Endodermal cell (in vitro differentiated cells): ENCODE data around the gene CNTNAP5. TPM values are rescaled to one million over a fixed set of nuclear protein-coding genes. Genes with fewer than 3 reads are reported as not detected.

ENCODE experiments used
- DNase-seq: peaks from one replicate; pipeline ENCODE4 v3.0.0-alpha.2; 2017
- H3K27ac ChIP-seq: 2 replicates; pipeline ENCODE4 v1.5.1; 2013; ENCODE audit warnings: mild to moderate bottlenecking, low read depth, low read length, moderate library complexity
- H3K27me3 ChIP-seq: 2 replicates; pipeline ENCODE4 v1.6.1; 2013; ENCODE audit warnings: mild to moderate bottlenecking, low read length, moderate library complexity; ENCODE audit not compliant: insufficient read depth, control insufficient read depth, poor library complexity, severe bottlenecking
- H3K36me3 ChIP-seq: 2 replicates; pipeline ENCODE4 v1.7.0; 2013; ENCODE audit warnings: mild to moderate bottlenecking, low read length, moderate library complexity; ENCODE audit not compliant: control insufficient read depth, insufficient read depth
- H3K4me1 ChIP-seq: one replicate; pipeline ENCODE4 v1.7.0; 2013; ENCODE audit warnings: low read length; ENCODE audit not compliant: control insufficient read depth, insufficient read depth
- H3K4me3 ChIP-seq: 2 replicates; pipeline ENCODE4 v1.5.1; 2013; ENCODE audit warnings: mild to moderate bottlenecking, low read length, moderate library complexity
- H3K9ac ChIP-seq: 2 replicates; pipeline ENCODE4 v1.6.1; 2013; ENCODE audit warnings: mild to moderate bottlenecking, low read length, moderate library complexity; ENCODE audit not compliant: poor library complexity, severe bottlenecking; ENCODE audit errors: extremely low read depth
- H3K9me3 ChIP-seq: 2 replicates; pipeline ENCODE4 v1.6.1; 2013; ENCODE audit warnings: mild to moderate bottlenecking, low read length, moderate library complexity; ENCODE audit not compliant: control insufficient read depth
- H3K27ac Mint-ChIP-seq: 2 replicates; pipeline ENCODE4 v1.8.0; 2020; ENCODE audit warnings: mixed read lengths
- H3K27me3 Mint-ChIP-seq: 2 replicates; pipeline ENCODE4 v1.8.0; 2021; ENCODE audit warnings: mild to moderate bottlenecking, mixed read lengths; ENCODE audit not compliant: insufficient read depth
- H3K36me3 Mint-ChIP-seq: 2 replicates; pipeline ENCODE4 v1.8.0; 2020; ENCODE audit warnings: low read depth, mixed read lengths
- H3K4me1 Mint-ChIP-seq: 2 replicates; pipeline ENCODE4 v1.8.0; 2020; ENCODE audit warnings: mixed read lengths
- H3K4me3 Mint-ChIP-seq: 2 replicates; pipeline ENCODE4 v1.8.0; 2020; ENCODE audit warnings: mild to moderate bottlenecking, moderate library complexity, mixed read lengths
- H3K9me3 Mint-ChIP-seq: 2 replicates; pipeline ENCODE4 v1.8.0; 2020; ENCODE audit warnings: mild to moderate bottlenecking, mixed read lengths
- WGBS, 2 experiments: methylation state at CpG; one replicate each; pipeline versions ENCODE4 v1.1.5 to v1.1.7; 2013; ENCODE audit warnings: missing lambda C conversion rate in 2 of 2, mixed read lengths in 1 of 2; ENCODE audit not compliant: insufficient coverage in 1 of 2, insufficient read length in 1 of 2; 5-methylcytosine and 5-hydroxymethylcytosine counted together
- total RNA-seq, 2 donors: library from RNA; stranded (reverse); fragmentation: NEBNext Ultra II Directional in 1 of 2; extraction: Animal tissue kit (Norgen Biotek cat#: 25700) in 1 of 2; gene quantifications; 2 replicates in 1 of 2; 3 replicates in 1 of 2; pipeline ENCODE4 v1.2.1, GENCODE V29; 2021
- TF ChIP-seq, protein P1 (sequence below): fragments of 200-600 bp; sonication (generic); conservative IDR thresholded peaks from 2 replicates; pipeline ENCODE4 v1.5.0; 2021; ENCODE audit warnings: antibody characterized with exemption, mild to moderate bottlenecking

The CNTNAP5 gene
- total RNA-seq, 2 donors from 2014 or later = 0.70 to 4.4 TPM

GRCh38 chr2:124045894-124046293 lies 20.8 kb downstream of the CNTNAP5 start:
- Mint-ChIP-seq H3K9me3 (no peaks in the 10 kb centered on the region), H3K4me3 (no peak overlapping the region), H3K36me3 (no peaks in the 10 kb centered on the region), H3K4me1 (peaks cover 28% of the 10 kb centered on the region), H3K27me3 (no peaks in the 10 kb centered on the region), H3K27ac (no peak overlapping the region)
- Histone ChIP-seq H3K9ac (no peak overlapping the region), H3K27me3 (peaks cover 5% of the 10 kb centered on the region), H3K9me3 (no peaks in the 10 kb centered on the region), H3K36me3 (no peaks in the 10 kb centered on the region), H3K4me1 (peaks cover 5% of the 10 kb centered on the region), H3K4me3 (no peak overlapping the region), H3K27ac (no peak overlapping the region)
- DNase-seq = no peak
- WGBS, 2 experiments = 75% methylated on average over 2 of the region's 2 CpGs; no CpG with 5 or more reads in 1 of the 2 experiments
- TF ChIP-seq, protein P1, sequence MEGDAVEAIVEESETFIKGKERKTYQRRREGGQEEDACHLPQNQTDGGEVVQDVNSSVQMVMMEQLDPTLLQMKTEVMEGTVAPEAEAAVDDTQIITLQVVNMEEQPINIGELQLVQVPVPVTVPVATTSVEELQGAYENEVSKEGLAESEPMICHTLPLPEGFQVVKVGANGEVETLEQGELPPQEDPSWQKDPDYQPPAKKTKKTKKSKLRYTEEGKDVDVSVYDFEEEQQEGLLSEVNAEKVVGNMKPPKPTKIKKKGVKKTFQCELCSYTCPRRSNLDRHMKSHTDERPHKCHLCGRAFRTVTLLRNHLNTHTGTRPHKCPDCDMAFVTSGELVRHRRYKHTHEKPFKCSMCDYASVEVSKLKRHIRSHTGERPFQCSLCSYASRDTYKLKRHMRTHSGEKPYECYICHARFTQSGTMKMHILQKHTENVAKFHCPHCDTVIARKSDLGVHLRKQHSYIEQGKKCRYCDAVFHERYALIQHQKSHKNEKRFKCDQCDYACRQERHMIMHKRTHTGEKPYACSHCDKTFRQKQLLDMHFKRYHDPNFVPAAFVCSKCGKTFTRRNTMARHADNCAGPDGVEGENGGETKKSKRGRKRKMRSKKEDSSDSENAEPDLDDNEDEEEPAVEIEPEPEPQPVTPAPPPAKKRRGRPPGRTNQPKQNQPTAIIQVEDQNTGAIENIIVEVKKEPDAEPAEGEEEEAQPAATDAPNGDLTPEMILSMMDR = no peak

DNA sequence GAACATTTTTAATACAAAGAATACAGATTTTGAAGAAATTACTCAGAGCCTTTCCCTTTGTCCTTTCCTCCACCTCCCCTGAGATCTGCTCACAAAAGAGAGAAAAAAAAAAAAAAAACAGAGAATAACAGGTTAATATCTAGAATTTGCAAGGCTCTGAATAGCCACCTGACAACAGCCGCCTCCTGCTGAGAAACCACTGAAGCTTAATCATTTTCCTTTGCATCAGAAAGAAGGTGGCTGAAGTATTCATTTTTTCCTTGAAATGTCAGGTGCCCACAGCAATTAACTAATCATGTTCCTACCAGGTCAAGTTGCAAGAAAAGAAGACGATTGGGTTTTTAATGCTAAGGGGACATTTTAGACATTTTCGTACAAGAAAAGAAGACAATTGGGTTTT lies 21.2 kb downstream of the CNTNAP5 start:
- no peak overlapping the region for H3K27ac ChIP-seq
- no peak overlapping the region for H3K4me3 ChIP-seq
- DNase-seq = peak; percentile 78
- Mint-ChIP-seq H3K4me3 (no peak overlapping the region), H3K27me3 (no peaks in the 10 kb centered on the region), H3K27ac (no peak overlapping the region), H3K36me3 (no peaks in the 10 kb centered on the region), H3K9me3 (no peaks in the 10 kb centered on the region), H3K4me1 (peaks cover 32% of the 10 kb centered on the region)
- 55% methylated on average over 3 of the region's 3 CpGs for WGBS, 2 experiments
- no peaks in the 10 kb centered on the region for H3K36me3 ChIP-seq
- H3K9ac ChIP-seq = no peak overlapping the region
- TF ChIP-seq, protein P1 = no peak
- H3K4me1 ChIP-seq = peaks cover 5% of the 10 kb centered on the region
- no peaks in the 10 kb centered on the region for H3K9me3 ChIP-seq
- peaks cover 6% of the 10 kb centered on the region for H3K27me3 ChIP-seq

- H3K9ac ChIP-seq = no peak overlapping the region
- Mint-ChIP-seq H3K27me3 (no peaks in the 10 kb centered on the region), H3K4me3 (no peak overlapping the region), H3K27ac (no peak overlapping the region), H3K36me3 (no peaks in the 10 kb centered on the region), H3K4me1 (peaks cover 40% of the 10 kb centered on the region), H3K9me3 (no peaks in the 10 kb centered on the region)
- peaks cover 6% of the 10 kb centered on the region for H3K27me3 ChIP-seq
- H3K4me1 ChIP-seq = peaks cover 5% of the 10 kb centered on the region
- DNase-seq = no peak
- H3K36me3 ChIP-seq = no peaks in the 10 kb centered on the region
- no peaks in the 10 kb centered on the region for H3K9me3 ChIP-seq
- H3K27ac ChIP-seq = no peak overlapping the region
- 84 to 89% methylated on average over 1 to 2 of the region's 2 CpGs for WGBS, 2 experiments
- TF ChIP-seq, protein P1 = no peak
- H3K4me3 ChIP-seq = no peak overlapping the region
Measured at GRCh38 chr2:124048102-124048501, 23.0 kb downstream of the CNTNAP5 start.
